HK-2 (cell line): ENCODE data around the gene EYS.
"Not testable (repeated sequence)": the region's sequence is repeated elsewhere in the genome, so short reads cannot be mapped to it uniquely, and the experiment has no call there.

ENCODE experiments used
- DNase-seq: peaks from one replicate; pipeline ENCODE4 v3.0.0-alpha.2; 2018; ENCODE audit not compliant: unreplicated experiment

Gene EYS

GRCh38 chr6:63795006-63795405, 1912.0 kb downstream of the EYS start:
- DNase-seq, result no peak

GRCh38 chr6:63793465-63794137, 1913.4 kb downstream of the EYS start:
- DNase-seq, result no peak

- no peak for DNase-seq
Measured at GRCh38 chr6:63792736-63793464, 1914.1 kb downstream of the EYS start.

GRCh38 chr6:63790334-63790733, 1916.7 kb downstream of the EYS start:
- DNase-seq, result no peak

GRCh38 chr6:63789699-63790098, 1917.3 kb downstream of the EYS start:
- no peak for DNase-seq

GRCh38 chr6:63788569-63788968, 1918.5 kb downstream of the EYS start:
- no peak for DNase-seq

GRCh38 chr6:63787021-63787420, 1920.0 kb downstream of the EYS start:
- DNase-seq, result no peak

GRCh38 chr6:63785006-63785405, 1922.0 kb downstream of the EYS start:
- no peak for DNase-seq

GRCh38 chr6:63783096-63783495, 1923.9 kb downstream of the EYS start:
- no peak for DNase-seq

- DNase-seq, result no peak
Measured at GRCh38 chr6:63774961-63775360, 1932.1 kb downstream of the EYS start.

- no peak for DNase-seq
Measured at GRCh38 chr6:63773200-63773599, 1933.8 kb downstream of the EYS start.

- DNase-seq, result no peak
Measured at GRCh38 chr6:63765828-63766227, 1941.2 kb downstream of the EYS start.

GRCh38 chr6:63764318-63764916, 1942.6 kb downstream of the EYS start:
- DNase-seq, result no peak

- DNase-seq, result no peak
Measured at GRCh38 chr6:63760199-63760598, 1946.8 kb downstream of the EYS start.

- DNase-seq, result no peak
Measured at GRCh38 chr6:63759605-63760105, 1947.4 kb downstream of the EYS start.

GRCh38 chr6:63757826-63758225, 1949.2 kb downstream of the EYS start:
- no peak for DNase-seq

GRCh38 chr6:63757275-63757674, 1949.8 kb downstream of the EYS start:
- DNase-seq, result not testable (repeated sequence)

- DNase-seq, result no peak
Measured at GRCh38 chr6:63750400-63750799, 1956.6 kb downstream of the EYS start.

- no peak for DNase-seq
Measured at GRCh38 chr6:63745784-63746183, 1961.2 kb downstream of the EYS start.

GRCh38 chr6:63744810-63745209, 1962.2 kb downstream of the EYS start:
- no peak for DNase-seq

GRCh38 chr6:63743691-63744090, 1963.3 kb downstream of the EYS start:
- DNase-seq, result no peak

- DNase-seq, result no peak
Measured at GRCh38 chr6:63742060-63742459, 1965.0 kb downstream of the EYS start.

GRCh38 chr6:63740709-63741108, 1966.3 kb downstream of the EYS start:
- DNase-seq, result no peak
